ENCODE data around the gene KCTD12.

The KCTD12 gene

DNA sequence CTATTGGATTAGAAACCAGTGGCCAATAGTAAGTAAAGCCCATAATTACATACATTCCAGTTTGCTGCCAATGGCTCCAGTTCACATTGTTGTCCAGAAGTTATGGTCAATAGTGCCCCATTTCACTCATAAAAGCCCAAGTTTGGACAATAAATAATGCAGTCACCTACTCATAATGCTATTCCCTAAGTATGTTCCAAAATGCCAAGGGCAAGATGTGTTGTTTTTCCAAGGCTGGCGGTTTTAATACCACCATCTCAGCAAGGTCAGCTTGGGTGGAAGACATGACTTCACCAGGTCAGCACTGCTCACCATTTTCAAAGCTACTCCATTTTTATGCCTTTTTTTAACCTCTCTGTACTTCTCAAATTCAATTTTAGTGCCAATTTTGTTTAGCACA, 32.7 kb downstream of the KCTD12 start:
- TF ChIP-seq GATA2 (IDR thresholded peaks at IDR 0.05; ENCODE audit: low read depth, low read length) = no peak
- TF ChIP-seq GATA3 (IDR thresholded peaks at IDR 0.05; ENCODE audit: low read depth, low read length) = no peak

DNA sequence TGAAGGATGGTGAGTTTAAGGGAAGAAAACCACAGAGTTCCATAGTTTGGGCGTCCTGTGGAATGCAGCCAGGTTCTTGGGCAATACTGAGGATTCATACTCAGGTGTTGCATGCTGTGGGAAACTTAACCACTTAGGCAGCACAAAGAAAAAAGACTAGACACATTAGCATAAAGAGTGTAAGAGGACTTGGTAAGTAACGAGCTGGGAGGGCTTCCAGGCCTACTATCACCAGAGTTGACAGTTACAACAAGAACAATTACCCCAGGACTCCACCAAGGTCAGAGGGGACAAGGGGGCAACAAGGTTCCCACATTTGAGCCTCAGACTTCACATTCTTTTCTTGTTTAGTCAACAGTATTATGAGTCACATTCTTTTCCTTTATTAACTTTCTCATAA, 33.2 kb downstream of the KCTD12 start:
- no peak for TF ChIP-seq GATA3 (IDR thresholded peaks at IDR 0.05; ENCODE audit: low read depth, low read length)
- no peak for TF ChIP-seq GATA2 (IDR thresholded peaks at IDR 0.05; ENCODE audit: low read depth, low read length)

DNA sequence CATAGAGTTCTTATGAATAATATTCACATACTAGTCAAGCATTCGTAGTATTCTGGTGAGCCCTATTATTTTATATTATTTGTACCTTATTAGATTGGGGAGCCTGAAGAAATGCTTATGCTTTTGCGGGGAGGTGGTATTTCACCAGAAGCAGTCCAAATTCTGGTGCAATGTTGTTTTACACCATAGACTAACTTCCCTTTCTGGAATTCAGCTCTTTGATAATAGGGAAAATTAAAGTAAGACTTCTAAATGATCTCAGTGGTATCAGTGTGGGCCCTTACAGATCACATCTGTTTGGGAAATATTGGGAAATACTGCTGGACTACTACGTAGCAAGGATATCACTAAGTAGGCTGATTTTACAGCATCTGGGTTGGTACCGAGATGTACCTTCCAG, 34.2 kb downstream of the KCTD12 start:
- TF ChIP-seq GATA3 (IDR thresholded peaks at IDR 0.05; ENCODE audit: low read depth, low read length) = no peak
- TF ChIP-seq GATA2 (IDR thresholded peaks at IDR 0.05; ENCODE audit: low read depth, low read length) = no peak

DNA sequence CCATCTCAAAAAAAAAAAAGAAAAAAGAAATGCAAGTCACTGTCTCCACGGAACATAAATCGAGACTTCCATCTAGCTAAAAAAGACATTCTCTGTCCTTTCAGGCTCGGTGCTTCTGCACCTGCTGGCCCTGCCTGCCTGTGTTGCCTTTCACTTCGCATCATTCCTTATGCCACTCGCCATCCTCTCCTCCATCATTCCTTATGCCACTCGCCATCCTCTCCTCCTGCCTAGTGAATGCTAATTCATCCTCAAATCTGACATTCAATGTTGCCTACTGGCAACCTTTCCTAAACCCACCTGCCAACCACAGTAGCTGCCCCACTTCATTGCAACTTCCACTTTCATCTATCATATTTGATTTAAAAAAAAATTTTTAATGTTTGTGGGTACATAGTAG, 36.7 kb downstream of the KCTD12 start:
- TF ChIP-seq GATA2 (IDR thresholded peaks at IDR 0.05; ENCODE audit: low read depth, low read length) = no peak
- no peak for TF ChIP-seq GATA3 (IDR thresholded peaks at IDR 0.05; ENCODE audit: low read depth, low read length)

DNA sequence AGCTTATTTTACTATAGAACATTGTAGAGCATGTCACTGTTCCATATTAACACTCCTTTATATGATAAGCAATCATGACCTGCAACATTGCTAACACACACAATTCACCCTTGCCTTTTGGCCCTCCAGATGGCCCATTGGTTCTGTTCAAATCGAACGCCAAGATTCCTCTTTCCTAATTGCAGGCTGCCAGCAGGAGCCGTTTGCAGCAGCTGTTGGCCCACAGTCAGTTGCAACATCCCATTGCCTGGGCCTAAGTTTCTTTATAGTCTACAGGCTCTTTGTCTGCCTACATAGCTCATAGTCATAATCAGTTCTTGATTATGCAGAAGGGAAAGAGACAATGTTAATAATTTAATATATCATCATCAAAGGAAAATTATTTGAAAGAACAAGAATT, 37.6 kb downstream of the KCTD12 start:
- TF ChIP-seq GATA2 (IDR thresholded peaks at IDR 0.05; ENCODE audit: low read depth, low read length) (no peak), GATA3 (IDR thresholded peaks at IDR 0.05; ENCODE audit: low read depth, low read length) (no peak)

DNA sequence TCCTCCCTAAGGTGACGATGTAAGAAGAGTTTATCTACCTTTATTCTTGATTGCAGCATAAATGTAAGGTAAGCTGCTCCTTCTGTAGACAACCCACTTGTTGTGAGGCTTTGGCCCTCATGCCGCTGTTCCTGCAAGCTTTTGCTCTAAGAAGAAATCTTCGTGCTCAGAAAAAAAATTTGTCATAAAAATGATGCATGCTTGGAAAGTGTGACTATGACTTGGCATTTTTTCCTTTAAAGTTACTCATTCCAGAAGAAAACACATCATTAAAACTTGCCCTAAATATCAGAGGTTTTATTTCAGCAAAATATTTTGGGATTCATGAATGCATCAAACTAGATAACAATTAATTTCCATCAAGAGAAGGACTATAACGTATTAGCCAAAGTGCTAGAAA, 39.8 kb downstream of the KCTD12 start:
- no peak for TF ChIP-seq GATA2 (IDR thresholded peaks at IDR 0.05; ENCODE audit: low read depth, low read length)
- TF ChIP-seq GATA3 (IDR thresholded peaks at IDR 0.05; ENCODE audit: low read depth, low read length) = no peak

DNA sequence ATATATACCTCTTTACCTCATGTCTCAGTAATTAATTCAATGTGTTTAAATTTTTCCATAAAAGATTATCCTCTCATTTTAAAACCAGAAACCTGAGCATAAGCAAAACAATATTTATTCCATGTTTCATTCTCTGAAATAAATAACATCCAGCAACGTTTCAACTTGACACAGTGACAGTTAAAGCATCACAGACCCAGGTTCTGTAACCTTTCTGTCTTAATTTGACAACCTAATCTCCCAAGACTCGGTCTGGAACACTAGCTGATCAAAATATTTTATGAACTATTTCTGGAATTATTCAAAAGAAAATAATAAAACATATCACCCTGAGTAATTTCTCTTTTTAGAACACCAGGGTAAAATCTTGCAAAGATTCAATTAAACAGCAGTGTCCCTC, 40.3 kb downstream of the KCTD12 start:
- TF ChIP-seq GATA3 (IDR thresholded peaks at IDR 0.05; ENCODE audit: low read depth, low read length) = no peak

DNA sequence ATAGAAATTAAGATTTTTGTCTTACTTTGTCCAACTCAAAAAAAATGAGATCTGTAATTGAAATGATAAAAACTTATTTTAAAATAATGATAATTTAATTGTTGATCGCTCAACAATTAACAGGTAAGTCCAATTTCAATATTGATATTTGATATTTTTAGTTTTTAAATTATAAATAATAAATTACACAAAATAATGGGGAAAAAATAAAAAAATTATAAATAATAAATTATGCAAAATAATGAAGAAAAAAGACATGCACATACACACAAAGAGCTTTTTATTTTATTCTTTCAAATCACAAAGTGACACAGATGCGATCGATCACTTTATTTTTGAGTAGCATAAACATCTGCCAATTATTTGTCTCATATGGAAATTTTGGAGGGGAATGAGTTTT, 40.8 kb downstream of the KCTD12 start:
- no peak for TF ChIP-seq GATA3 (IDR thresholded peaks at IDR 0.05; ENCODE audit: low read depth, low read length)

DNA sequence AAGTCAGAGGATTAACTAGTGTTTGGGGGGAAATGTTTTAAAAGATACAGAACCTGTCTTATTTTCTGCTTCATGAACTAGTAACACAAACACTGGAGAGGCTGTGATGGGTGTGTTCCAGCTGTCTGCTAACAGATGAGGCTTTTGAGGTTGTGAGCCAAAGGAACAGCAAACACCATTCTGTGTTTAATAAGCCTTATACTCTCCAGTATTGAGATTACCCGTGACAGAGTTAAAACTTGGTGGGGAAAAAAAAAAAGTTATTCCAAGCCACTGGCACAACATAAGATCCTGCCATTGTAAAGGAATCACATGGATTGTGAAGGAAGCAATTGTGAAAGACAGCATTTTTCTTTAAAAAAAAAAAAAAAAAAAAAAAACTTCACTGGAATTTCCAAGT, 48.4 kb downstream of the KCTD12 start:
- TF ChIP-seq GATA3 (IDR thresholded peaks at IDR 0.05; ENCODE audit: low read depth, low read length) (no peak), GATA2 (IDR thresholded peaks at IDR 0.05; ENCODE audit: low read depth, low read length) (no peak)

DNA sequence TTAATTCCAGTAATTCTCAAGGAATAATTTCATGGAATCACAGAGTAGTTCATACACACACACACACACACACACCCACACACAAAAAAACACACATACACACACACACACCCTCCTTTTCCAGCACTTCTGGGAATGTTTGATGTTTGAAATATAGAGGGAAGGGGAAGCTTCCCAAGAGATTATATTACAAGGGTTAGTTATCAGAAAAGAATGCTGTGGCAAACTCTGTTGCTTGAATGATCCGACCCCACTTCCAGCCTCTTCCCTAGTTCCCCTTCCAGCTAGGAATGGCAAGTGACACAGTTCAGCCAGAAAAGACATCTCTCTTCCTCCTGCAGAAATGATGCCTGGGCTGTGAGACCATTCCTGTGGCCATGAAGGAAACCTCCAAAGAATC, 49.9 kb downstream of the KCTD12 start:
- TF ChIP-seq GATA3 (IDR thresholded peaks at IDR 0.05; ENCODE audit: low read depth, low read length) (no peak), GATA2 (IDR thresholded peaks at IDR 0.05; ENCODE audit: low read depth, low read length) (no peak)

DNA sequence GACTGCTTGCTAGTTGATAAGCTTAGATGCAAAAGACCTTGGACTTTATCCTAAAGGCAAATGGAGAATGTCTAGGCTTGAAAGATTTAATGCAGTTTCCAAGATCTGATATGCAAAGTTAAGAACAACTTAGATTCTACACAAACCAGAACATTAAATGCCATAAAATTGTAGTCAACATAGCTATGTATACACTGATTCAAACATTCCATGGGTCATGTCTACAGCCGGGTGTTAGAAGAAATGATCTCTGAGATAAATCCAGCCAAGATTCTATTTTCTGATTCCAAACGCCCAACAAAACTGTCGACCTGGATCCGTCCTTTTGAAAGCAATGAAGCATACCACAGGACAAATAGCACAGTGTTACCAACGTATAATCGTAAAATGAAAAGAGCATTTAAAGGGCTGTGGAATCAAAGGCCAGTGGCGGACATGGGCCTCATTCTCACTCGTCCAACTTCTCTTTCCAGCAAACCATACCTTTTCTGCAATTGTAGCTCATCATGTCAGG, 52.7 kb downstream of the KCTD12 start:
- TF ChIP-seq GATA3 (IDR thresholded peaks at IDR 0.05; ENCODE audit: low read depth, low read length) = no peak
- no peak for TF ChIP-seq GATA2 (IDR thresholded peaks at IDR 0.05; ENCODE audit: low read depth, low read length)

DNA sequence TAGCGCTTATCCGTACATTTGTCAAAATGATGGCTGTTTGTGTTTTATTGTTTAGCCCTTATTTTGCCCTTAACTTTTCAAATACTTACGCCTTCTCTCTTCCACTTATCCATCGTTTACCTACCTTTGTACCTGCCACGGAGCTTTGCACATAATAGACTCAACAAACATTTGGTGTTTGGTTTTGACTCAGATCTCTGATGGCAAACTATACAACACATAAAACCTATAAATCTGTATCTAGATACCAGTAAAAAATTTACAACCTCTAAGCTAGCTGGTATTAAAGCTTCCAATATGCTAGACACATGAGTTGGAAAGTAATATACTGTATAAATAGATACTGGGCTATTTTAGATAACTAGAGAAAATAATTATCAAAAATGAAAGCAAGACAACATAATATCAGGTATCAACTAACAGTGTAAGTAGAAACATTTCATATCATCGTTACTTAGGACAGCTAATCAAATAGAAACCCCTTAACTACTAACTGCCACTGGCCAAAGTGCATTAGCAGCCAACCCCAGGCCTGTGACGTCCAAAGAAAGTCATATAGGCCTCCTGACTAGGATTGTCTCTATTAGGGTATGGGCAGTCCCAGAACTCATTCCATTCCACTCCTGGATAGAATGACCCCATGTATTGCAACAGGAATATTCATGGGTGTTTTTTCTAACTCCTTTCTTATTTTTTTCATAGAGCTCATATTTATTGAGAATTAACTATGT, 53.8 kb downstream of the KCTD12 start:
- no peak for TF ChIP-seq GATA2 (IDR thresholded peaks at IDR 0.05; ENCODE audit: low read depth, low read length)
- TF ChIP-seq GATA3 (IDR thresholded peaks at IDR 0.05; ENCODE audit: low read depth, low read length) = no peak

DNA sequence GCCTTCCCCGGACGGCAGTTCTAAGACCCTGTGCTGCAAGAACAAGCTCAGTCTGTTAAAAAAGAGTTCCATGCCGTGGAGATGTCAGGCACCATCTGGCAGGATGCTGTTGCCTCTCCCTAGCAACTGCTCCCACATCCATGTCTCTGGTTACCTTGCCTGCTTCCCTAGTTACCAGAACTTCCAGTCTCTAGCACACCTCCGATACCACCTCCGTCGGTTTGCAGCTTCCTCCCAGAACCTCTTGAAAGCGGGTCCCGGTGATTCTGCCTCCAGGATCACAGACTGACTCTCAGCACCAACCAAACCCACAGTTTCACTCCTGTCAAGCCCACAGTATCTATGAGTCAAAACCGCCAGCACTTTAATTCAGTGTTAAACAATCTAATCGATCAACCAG, 55.4 kb downstream of the KCTD12 start:
- no peak for TF ChIP-seq GATA3 (IDR thresholded peaks at IDR 0.05; ENCODE audit: low read depth, low read length)
- no peak for TF ChIP-seq GATA2 (IDR thresholded peaks at IDR 0.05; ENCODE audit: low read depth, low read length)
